Heart left ventricle (tissue), 16 donors: ENCODE measurements around the gene CCL4. TPM values are rescaled to one million over a fixed set of nuclear protein-coding genes. Genes with fewer than 3 reads are reported as not detected.

Source experiments
- ATAC-seq, 4 donors: fragments of 200-7000 bp; cut with Tn5 transposase; one replicate each; pipeline ENCODE4 v1.9.1; 2020 to 2022; ENCODE audit warnings: moderate library complexity in 4 of 4, mild to moderate bottlenecking in 3 of 4, moderate number of reproducible peaks in 1 of 4
- DNase-seq, 5 donors: peaks; one replicate each; pipeline ENCODE4 v3.0.0-alpha.2; 2020
- H3K27ac ChIP-seq, 12 donors: fragments of 200-600 bp; sonication (generic) in 4 of 12; one replicate each; pipeline versions ENCODE4 v1.5.0 to v1.8.0; 2016 to 2022; ENCODE audit warnings: mild to moderate bottlenecking in 2 of 12
- H3K27me3 ChIP-seq, 9 donors: fragments of 200-600 bp; sonication (generic) in 2 of 9; one replicate each; pipeline versions ENCODE4 v1.5.1 to v1.8.0; 2016 to 2022; ENCODE audit warnings: mild to moderate bottlenecking in 3 of 9
- H3K36me3 ChIP-seq, 9 donors: fragments of 200-600 bp; sonication (generic) in 2 of 9; one replicate each; pipeline versions ENCODE4 v1.5.0 to v1.8.0; 2018 to 2022; ENCODE audit warnings: mild to moderate bottlenecking in 2 of 9
- H3K4me1 ChIP-seq, 12 donors: fragments of 200-600 bp; sonication (generic) in 4 of 12; one replicate each; pipeline versions ENCODE4 v1.5.0 to v1.8.0; 2016 to 2022; ENCODE audit warnings: mild to moderate bottlenecking in 3 of 12
- H3K4me3 ChIP-seq, 12 donors: fragments of 200-600 bp; sonication (generic) in 4 of 12; one replicate each; pipeline versions ENCODE4 v1.5.0 to v1.8.0; 2017 to 2022; ENCODE audit warnings: mild to moderate bottlenecking in 9 of 12, moderate library complexity in 4 of 12
- H3K9me3 ChIP-seq, 12 donors: fragments of 200-600 bp; sonication (generic) in 4 of 12; one replicate each; pipeline versions ENCODE4 v1.5.0 to v1.8.0; 2016 to 2022; ENCODE audit warnings: mild to moderate bottlenecking in 1 of 12
- CTCF ChIP-seq, 12 donors: fragments of 200-600 bp; sonication (generic) in 4 of 12; IDR thresholded peaks; one replicate each; pipeline versions ENCODE4 v1.5.0 to v1.8.0; 2018 to 2022; ENCODE audit warnings: antibody characterized with exemption in 12 of 12, mild to moderate bottlenecking in 5 of 12
- POLR2A ChIP-seq, 2 donors: fragments of 450-650 bp; IDR thresholded peaks; one replicate each; pipeline ENCODE4 v1.6.1; 2017; ENCODE audit warnings: antibody characterized with exemption in 2 of 2, mild to moderate bottlenecking in 2 of 2, moderate library complexity in 2 of 2
- WGBS, 4 donors: extraction: QIAGEN DNeasy Blood & Tissue Kit in 2 of 4; methylation state at CpG; one replicate each; pipeline versions ENCODE4 v1.1.5 to v1.1.7; 2013 to 2018; 5-methylcytosine and 5-hydroxymethylcytosine counted together
- intact Hi-C, 10 donors: fragments of 100-400 bp; cut with DNase I; formaldehyde crosslinking; loops; one replicate each; pipeline versions ENCODE4 v1.11.1 to v1.14.2; 2022
- polyA plus RNA-seq, 2 donors: library from polyadenylated mRNA; stranded (reverse); fragments of 200-250 nt; gene quantifications; one replicate each; pipeline ENCODE4 v1.2.3, GENCODE V29; 2013
- total RNA-seq, 9 donors: library from RNA; depleted of rRNA in 2 of 9; stranded (reverse); fragments of >200 nt in 2 of 9; fragmentation: NEBNext Ultra II Directional in 3 of 9; extraction: Animal tissue kit (Norgen Biotek cat#: 25700) in 3 of 9; gene quantifications; one replicate each; pipeline versions ENCODE4 v1.1.0 to v1.2.4, GENCODE V29; 2016 to 2023
- donor health status: ischemic (EF 13 %, LVEDD 7.1; RV severe dilation, severe dysfunction).
- donor health status: healthy with polysubstance abuse.
- donor health status: DM: no; HTN: yes; CAD: no.
- donor health status: DM: no; HTN: no; CAD: no.
- donor health status: ischemic (EF 25% LVEDD 6.9; RV normal size, moderate dysfunction).
- donor health status: ischemic (EF 25% LVEDD 5.7; RV mildly dilated, moderate dysfunction).
- donor health status: healthy.
- donor health status: DM: yes; HTN: yes; CAD: no.
- donor health status: ischemic (EF 35%, LVEDD 5.7; RV mildly dilated, moderate dysfunction).
- donor health status: nonischemic (EF 11% LVEDD 7.7; RV severe dilation, severe dysfunction).
- donor health status: DM: yes; HTN: yes; CAD: no.
- donor health status: PGD.
- donor health status: ischemic (EF 29% LVEDD 5.4; RV normal size, mild dysfunction).
- donor health status: nonischemic (EF 23%, LVEDD 6.1; RV moderate dilation, normal function).

Gene CCL4
- total and polyA plus RNA-seq, 11 donors = 0.29 to 23.9 (median 1.1) TPM; not detected in 3

DNA sequence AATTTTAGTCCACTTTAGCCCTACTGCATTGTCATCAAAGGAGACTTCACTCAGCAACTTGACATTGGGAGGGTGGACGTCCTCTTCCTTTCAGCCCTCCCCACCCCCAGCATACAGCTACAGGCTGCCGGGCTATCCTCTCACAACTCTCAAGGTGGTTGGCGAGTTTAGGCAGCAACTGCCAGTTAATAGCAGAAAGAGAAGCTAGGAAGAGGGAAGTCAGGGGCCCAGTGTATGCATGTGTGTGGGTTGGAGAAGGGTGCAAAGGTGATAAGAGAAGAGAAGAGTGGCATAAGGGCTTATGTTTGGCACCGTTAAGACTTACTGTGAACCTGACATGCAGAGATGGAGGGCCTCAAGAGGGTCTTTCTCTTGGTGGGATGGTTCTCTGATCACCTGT is 31.8 kb downstream of the CCL4 start:
- DNase-seq (no peak), ATAC-seq (no peak)
- Histone ChIP-seq H3K4me1 (peaks cover 0 to 21% (median 0%) of the 10 kb centered on the region in 12 donors), H3K36me3 (no peaks in the 10 kb centered on the region), H3K27me3 (peaks cover 0 to 31% (median 0%) of the 10 kb centered on the region in 9 donors), H3K27ac (no peak overlapping the region), H3K4me3 (no peak overlapping the region), H3K9me3 (no peaks in the 10 kb centered on the region)
- WGBS, 4 donors = 72 to 90% (median 78%) methylated on average over 4 of the region's 4 CpGs
- TF ChIP-seq CTCF (IDR thresholded peaks at IDR 0.05) (no peak), POLR2A (IDR thresholded peaks at IDR 0.05) (no peak)
- intact Hi-C loops = no loop called here

DNA sequence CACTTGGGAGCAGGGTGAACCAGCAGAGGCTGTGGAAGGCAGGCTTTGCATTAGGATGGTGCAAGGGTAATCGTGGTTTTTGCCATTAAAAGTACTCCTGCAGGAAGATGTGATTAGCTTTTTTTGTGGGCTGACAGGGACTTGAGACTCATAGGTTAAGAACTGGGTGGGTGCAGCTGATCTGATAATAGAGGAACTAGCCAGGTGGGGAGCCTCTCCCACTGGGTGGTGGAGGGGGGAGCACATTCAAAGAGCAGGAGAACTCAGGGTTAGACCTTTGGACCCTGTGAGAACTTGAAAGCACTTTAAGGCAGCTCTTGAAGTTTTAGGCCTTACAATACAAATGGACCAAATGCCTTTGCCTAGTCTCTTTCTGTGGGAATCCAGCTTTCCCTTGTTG is 32.4 kb downstream of the CCL4 start:
- no peak overlapping the region for H3K27ac ChIP-seq
- H3K36me3 ChIP-seq = no peaks in the 10 kb centered on the region
- ATAC-seq = no peak
- WGBS, 4 donors = 86 to 100% (median 89%) methylated on average over 1 of the region's 1 CpG
- H3K4me3 ChIP-seq = no peak overlapping the region
- H3K9me3 ChIP-seq = no peaks in the 10 kb centered on the region
- H3K4me1 ChIP-seq = peaks cover 0 to 15% (median 0%) of the 10 kb centered on the region in 12 donors
- intact Hi-C loops = no loop called here
- peaks cover 0 to 31% (median 0%) of the 10 kb centered on the region in 9 donors for H3K27me3 ChIP-seq
- TF ChIP-seq POLR2A (IDR thresholded peaks at IDR 0.05) = no peak
- TF ChIP-seq CTCF (IDR thresholded peaks at IDR 0.05) = no peak
- no peak for DNase-seq

- peaks cover 0 to 12% (median 0%) of the 10 kb centered on the region in 12 donors for H3K4me1 ChIP-seq
- H3K9me3 ChIP-seq = no peaks in the 10 kb centered on the region
- intact Hi-C loops = no loop called here
- peaks cover 0 to 31% (median 0%) of the 10 kb centered on the region in 9 donors for H3K27me3 ChIP-seq
- no peak for TF ChIP-seq POLR2A (IDR thresholded peaks at IDR 0.05)
- no peak for TF ChIP-seq CTCF (IDR thresholded peaks at IDR 0.05)
- DNase-seq (no peak), ATAC-seq (no peak)
- H3K4me3 ChIP-seq = no peak overlapping the region
- WGBS, 4 donors = 76 to 82% (median 81%) methylated on average over 1 of the region's 1 CpG
- H3K36me3 ChIP-seq = no peaks in the 10 kb centered on the region
- no peak overlapping the region for H3K27ac ChIP-seq
These were observed 32.8 kb downstream of the CCL4 start for GRCh38 chr17:36136439-36136838.

GRCh38 chr17:36142235-36142634 is 38.6 kb downstream of the CCL4 start:
- H3K4me1 ChIP-seq = no peaks in the 10 kb centered on the region
- H3K9me3 ChIP-seq = no peaks in the 10 kb centered on the region
- peaks cover 0 to 6% (median 0%) of the 10 kb centered on the region in 9 donors for H3K27me3 ChIP-seq
- no peak for DNase-seq
- no peak overlapping the region for H3K4me3 ChIP-seq
- peak in 1 of 4 donors; percentile 27 for ATAC-seq
- intact Hi-C loops = loop anchor here in 3 of 10 donors (10.0 kb wide), 4 partner anchors 67 to 343 kb away; partner anchors contain the start of gene ZNHIT3 (in 1 of the 3)
- TF ChIP-seq POLR2A (IDR thresholded peaks at IDR 0.05) (no peak), CTCF (IDR thresholded peaks at IDR 0.05) (no peak)
- no peaks in the 10 kb centered on the region for H3K36me3 ChIP-seq
- no peak overlapping the region for H3K27ac ChIP-seq
